PC-3 (cell line): ENCODE results near the gene FGD5.

Source experiments
- CTCF ChIP-seq: fragments of 300-600 bp; sonication (generic); conservative IDR thresholded peaks from 2 replicates; pipeline ENCODE4 v1.5.1; 2017; ENCODE audit warnings: antibody characterized with exemption, low read depth, mild to moderate bottlenecking, low read length
- EZH2 ChIP-seq: fragments of 300-600 bp; sonication (generic); IDR thresholded peaks from one replicate; pipeline ENCODE4 v1.6.1; 2017; ENCODE audit warnings: antibody characterized with exemption, mild to moderate bottlenecking, low read length; ENCODE audit not compliant: unreplicated experiment

- TF ChIP-seq CTCF (no peak), EZH2 (no peak)
These were observed 48.2 kb upstream of the FGD5 start for GRCh38 chr3:14770591-14770990.
